GM18951 (cell line): ENCODE data around the gene POLR3A.

ENCODE experiments used
- POLR2A ChIP-seq: IDR thresholded peaks from 4 replicates; pipeline ENCODE4 v1.6.1; 2011; ENCODE audit warnings: mild to moderate bottlenecking; ENCODE audit not compliant: insufficient read length, insufficient read depth; ENCODE audit errors: extremely low read depth
- in situ Hi-C: fragments of 300-500 bp; cut with MboI; formaldehyde crosslinking; loops from one replicate; pipeline ENCODE4 v1.12.0; 2022; ENCODE audit warnings: low sequenced_read_pairs, mixed read lengths, inconsistent platforms; ENCODE audit not compliant: unreplicated experiment

POLR3A gene

GRCh38 chr10:77936697-77937567 lies 92.4 kb downstream of the POLR3A start:
- in situ Hi-C loops, result no loop called here
- no peak for TF ChIP-seq POLR2A

GRCh38 chr10:77932016-77932715 lies 97.1 kb downstream of the POLR3A start:
- TF ChIP-seq POLR2A, result no peak
- in situ Hi-C loops, result no loop called here

- in situ Hi-C loops, result no loop called here
- no peak for TF ChIP-seq POLR2A
Measured at GRCh38 chr10:77927402-77928246, 101.7 kb downstream of the POLR3A start.

GRCh38 chr10:77926566-77927401 lies 102.5 kb downstream of the POLR3A start, which contains the start of gene DLG5:
Gene DLG5 (minus strand): TSS chr10:77926755. CDS start chr10:77926520, 235 bp downstream.
- in situ Hi-C loops, result no loop called here
- TF ChIP-seq POLR2A, result peak; percentile 28

GRCh38 chr10:77925795-77926565 lies 103.3 kb downstream of the POLR3A start:
- in situ Hi-C loops, result no loop called here

GRCh38 chr10:77925410-77925794 lies 103.9 kb downstream of the POLR3A start:
- in situ Hi-C loops, result no loop called here
- no peak for TF ChIP-seq POLR2A

More at GRCh38 chr10:77925795-77926565, 103.3 kb downstream of the POLR3A start:
- no peak for TF ChIP-seq POLR2A

- no peak for TF ChIP-seq POLR2A
Measured at GRCh38 chr10:77922566-77923179, 106.6 kb downstream of the POLR3A start.

GRCh38 chr10:77922055-77922454 lies 107.3 kb downstream of the POLR3A start:
- TF ChIP-seq POLR2A, result no peak
- in situ Hi-C loops, result no loop called here

More at GRCh38 chr10:77922566-77923179, 106.6 kb downstream of the POLR3A start:
- in situ Hi-C loops, result no loop called here

- no peak for TF ChIP-seq POLR2A
- in situ Hi-C loops, result no loop called here
Measured at GRCh38 chr10:77921395-77921794, 107.9 kb downstream of the POLR3A start.

GRCh38 chr10:77920495-77920894 lies 108.8 kb downstream of the POLR3A start:
- TF ChIP-seq POLR2A, result no peak
- in situ Hi-C loops, result no loop called here

- in situ Hi-C loops, result no loop called here
- no peak for TF ChIP-seq POLR2A
Measured at GRCh38 chr10:77919713-77920108, 109.6 kb downstream of the POLR3A start.
